ENCODE data around the gene HMGA1. TPM values are rescaled to one million over a fixed set of nuclear protein-coding genes. Genes with fewer than 3 reads are reported as not detected.
A peak's percentile ranks its signal among the peaks of the same experiment; 100 is the strongest.

The HMGA1 gene
- total and polyA plus RNA-seq, 2 of the 13 experiments (the other 11 are each of a cell fraction or from before 2014, with no cell fraction given): 117 to 145 TPM

DNA sequence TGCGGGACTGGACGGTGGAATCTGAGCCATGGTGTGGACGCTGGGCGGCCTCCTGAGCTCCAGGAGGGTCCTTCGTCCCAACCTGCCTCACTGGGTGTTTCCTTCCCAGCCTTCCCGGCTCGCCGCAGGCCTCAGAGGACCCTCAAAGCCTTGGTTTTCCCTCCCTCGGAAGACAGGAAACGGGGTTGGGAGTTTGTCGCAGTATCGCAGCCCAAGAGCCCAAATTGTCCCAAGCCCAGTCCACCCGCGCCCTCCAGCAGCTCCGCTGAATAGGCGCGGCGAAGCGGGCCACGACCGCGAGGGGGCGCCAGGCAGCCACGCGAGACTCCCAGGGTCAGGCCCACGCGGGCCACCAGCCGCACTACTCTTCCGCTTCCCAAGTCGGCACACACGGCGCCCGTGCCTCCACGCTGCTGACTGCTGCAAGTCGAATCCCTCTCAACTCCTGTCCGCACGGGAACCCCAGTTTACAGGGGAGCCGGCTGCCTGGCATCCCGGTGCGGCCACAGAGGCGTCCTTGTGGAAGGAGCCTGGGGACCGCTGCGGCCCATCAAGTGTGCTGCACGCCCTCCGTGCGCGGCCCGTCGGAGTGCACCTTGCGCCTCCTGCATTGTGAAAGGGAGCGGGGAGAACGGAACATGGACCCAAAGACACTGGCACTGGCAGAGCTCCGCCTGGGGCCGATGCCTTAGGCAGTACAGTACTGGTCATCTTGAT lies 40.4 kb upstream of the HMGA1 start (continued):
- no peak for TF ChIP-seq SETDB1 (CRISPR knock-in tag; IDR thresholded peaks at IDR 0.05; ENCODE audit: borderline replicate concordance)
- TF ChIP-seq SPEN (CRISPR knock-in tag; IDR thresholded peaks at IDR 0.05; ENCODE audit: low read depth): peak; percentile 51; the same call in 1 of the 2 replicates
- peak; percentile 78 for TF ChIP-seq PITX1 (CRISPR knock-in tag; IDR thresholded peaks at IDR 0.05)
- peak; percentile 35 for TF ChIP-seq TEAD3 (CRISPR knock-in tag; optimal IDR thresholded peaks at IDR 0.05; ENCODE audit: borderline replicate concordance)
- no peak for TF ChIP-seq SIX4 (CRISPR knock-in tag; IDR thresholded peaks at IDR 0.05)
- TF ChIP-seq, protein P1, sequence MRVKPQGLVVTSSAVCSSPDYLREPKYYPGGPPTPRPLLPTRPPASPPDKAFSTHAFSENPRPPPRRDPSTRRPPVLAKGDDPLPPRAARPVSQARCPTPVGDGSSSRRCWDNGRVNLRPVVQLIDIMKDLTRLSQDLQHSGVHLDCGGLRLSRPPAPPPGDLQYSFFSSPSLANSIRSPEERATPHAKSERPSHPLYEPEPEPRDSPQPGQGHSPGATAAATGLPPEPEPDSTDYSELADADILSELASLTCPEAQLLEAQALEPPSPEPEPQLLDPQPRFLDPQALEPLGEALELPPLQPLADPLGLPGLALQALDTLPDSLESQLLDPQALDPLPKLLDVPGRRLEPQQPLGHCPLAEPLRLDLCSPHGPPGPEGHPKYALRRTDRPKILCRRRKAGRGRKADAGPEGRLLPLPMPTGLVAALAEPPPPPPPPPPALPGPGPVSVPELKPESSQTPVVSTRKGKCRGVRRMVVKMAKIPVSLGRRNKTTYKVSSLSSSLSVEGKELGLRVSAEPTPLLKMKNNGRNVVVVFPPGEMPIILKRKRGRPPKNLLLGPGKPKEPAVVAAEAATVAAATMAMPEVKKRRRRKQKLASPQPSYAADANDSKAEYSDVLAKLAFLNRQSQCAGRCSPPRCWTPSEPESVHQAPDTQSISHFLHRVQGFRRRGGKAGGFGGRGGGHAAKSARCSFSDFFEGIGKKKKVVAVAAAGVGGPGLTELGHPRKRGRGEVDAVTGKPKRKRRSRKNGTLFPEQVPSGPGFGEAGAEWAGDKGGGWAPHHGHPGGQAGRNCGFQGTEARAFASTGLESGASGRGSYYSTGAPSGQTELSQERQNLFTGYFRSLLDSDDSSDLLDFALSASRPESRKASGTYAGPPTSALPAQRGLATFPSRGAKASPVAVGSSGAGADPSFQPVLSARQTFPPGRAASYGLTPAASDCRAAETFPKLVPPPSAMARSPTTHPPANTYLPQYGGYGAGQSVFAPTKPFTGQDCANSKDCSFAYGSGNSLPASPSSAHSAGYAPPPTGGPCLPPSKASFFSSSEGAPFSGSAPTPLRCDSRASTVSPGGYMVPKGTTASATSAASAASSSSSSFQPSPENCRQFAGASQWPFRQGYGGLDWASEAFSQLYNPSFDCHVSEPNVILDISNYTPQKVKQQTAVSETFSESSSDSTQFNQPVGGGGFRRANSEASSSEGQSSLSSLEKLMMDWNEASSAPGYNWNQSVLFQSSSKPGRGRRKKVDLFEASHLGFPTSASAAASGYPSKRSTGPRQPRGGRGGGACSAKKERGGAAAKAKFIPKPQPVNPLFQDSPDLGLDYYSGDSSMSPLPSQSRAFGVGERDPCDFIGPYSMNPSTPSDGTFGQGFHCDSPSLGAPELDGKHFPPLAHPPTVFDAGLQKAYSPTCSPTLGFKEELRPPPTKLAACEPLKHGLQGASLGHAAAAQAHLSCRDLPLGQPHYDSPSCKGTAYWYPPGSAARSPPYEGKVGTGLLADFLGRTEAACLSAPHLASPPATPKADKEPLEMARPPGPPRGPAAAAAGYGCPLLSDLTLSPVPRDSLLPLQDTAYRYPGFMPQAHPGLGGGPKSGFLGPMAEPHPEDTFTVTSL (CRISPR knock-in tag; IDR thresholded peaks at IDR 0.05; ENCODE audit: borderline replicate concordance): peak; percentile 26; the same call in 1 of the 2 replicates
- TF ChIP-seq, protein P2, sequence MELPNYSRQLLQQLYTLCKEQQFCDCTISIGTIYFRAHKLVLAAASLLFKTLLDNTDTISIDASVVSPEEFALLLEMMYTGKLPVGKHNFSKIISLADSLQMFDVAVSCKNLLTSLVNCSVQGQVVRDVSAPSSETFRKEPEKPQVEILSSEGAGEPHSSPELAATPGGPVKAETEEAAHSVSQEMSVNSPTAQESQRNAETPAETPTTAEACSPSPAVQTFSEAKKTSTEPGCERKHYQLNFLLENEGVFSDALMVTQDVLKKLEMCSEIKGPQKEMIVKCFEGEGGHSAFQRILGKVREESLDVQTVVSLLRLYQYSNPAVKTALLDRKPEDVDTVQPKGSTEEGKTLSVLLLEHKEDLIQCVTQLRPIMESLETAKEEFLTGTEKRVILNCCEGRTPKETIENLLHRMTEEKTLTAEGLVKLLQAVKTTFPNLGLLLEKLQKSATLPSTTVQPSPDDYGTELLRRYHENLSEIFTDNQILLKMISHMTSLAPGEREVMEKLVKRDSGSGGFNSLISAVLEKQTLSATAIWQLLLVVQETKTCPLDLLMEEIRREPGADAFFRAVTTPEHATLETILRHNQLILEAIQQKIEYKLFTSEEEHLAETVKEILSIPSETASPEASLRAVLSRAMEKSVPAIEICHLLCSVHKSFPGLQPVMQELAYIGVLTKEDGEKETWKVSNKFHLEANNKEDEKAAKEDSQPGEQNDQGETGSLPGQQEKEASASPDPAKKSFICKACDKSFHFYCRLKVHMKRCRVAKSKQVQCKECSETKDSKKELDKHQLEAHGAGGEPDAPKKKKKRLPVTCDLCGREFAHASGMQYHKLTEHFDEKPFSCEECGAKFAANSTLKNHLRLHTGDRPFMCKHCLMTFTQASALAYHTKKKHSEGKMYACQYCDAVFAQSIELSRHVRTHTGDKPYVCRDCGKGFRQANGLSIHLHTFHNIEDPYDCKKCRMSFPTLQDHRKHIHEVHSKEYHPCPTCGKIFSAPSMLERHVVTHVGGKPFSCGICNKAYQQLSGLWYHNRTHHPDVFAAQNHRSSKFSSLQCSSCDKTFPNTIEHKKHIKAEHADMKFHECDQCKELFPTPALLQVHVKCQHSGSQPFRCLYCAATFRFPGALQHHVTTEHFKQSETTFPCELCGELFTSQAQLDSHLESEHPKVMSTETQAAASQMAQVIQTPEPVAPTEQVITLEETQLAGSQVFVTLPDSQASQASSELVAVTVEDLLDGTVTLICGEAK (IDR thresholded peaks at IDR 0.05): no peak
- TF ChIP-seq, protein P2 (CRISPR knock-in tag; IDR thresholded peaks at IDR 0.05): peak; percentile 57
- TF ChIP-seq ZMYM4 (CRISPR knock-in tag; IDR thresholded peaks at IDR 0.05): peak; percentile 57; the same call in 1 of the 2 replicates
- no peak for TF ChIP-seq HNRNPH1 (optimal IDR thresholded peaks at IDR 0.05; ENCODE audit: low read depth, low read length)
- no peak for TF ChIP-seq HHEX (CRISPR knock-in tag; IDR thresholded peaks at IDR 0.05)
- 0 out of 2 replicates have a peak, but pooled peaks have one; percentile 29 for TF ChIP-seq ZSCAN9 (CRISPR knock-in tag; IDR thresholded peaks at IDR 0.05; ENCODE audit: borderline replicate concordance)
- no peak for TF ChIP-seq HNF4G (IDR thresholded peaks at IDR 0.05; ENCODE audit: borderline replicate concordance, low read depth, low read length)
- TF ChIP-seq HNF4G (CRISPR knock-in tag; IDR thresholded peaks at IDR 0.05; ENCODE audit: borderline replicate concordance, low read depth): 0 out of 2 replicates have a peak, but pooled peaks have one; percentile 6
- TF ChIP-seq BRD4 (CRISPR knock-in tag; IDR thresholded peaks at IDR 0.05): no peak

All from HepG2 (cell line).